GM11168 (cell line): Measurements from ENCODE around the gene RAB39A.
"Not testable (repeated sequence)": the region's sequence is repeated elsewhere in the genome, so short reads cannot be mapped to it uniquely, and the experiment has no call there.

ENCODE experiments used
- in situ Hi-C: fragments of 300-500 bp; cut with MboI; formaldehyde crosslinking; loops from one replicate; pipeline ENCODE4 v1.12.0; 2022; ENCODE audit warnings: low sequenced_read_pairs; ENCODE audit not compliant: unreplicated experiment

The RAB39A gene, protein sequence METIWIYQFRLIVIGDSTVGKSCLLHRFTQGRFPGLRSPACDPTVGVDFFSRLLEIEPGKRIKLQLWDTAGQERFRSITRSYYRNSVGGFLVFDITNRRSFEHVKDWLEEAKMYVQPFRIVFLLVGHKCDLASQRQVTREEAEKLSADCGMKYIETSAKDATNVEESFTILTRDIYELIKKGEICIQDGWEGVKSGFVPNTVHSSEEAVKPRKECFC

GRCh38 chr11:107928046-107928766, at the start of gene RAB39A:
Gene RAB39A (plus strand): TSS chr11:107928448. CDS start chr11:107928569, 121 bp downstream.
- in situ Hi-C loops: no loop called here

DNA sequence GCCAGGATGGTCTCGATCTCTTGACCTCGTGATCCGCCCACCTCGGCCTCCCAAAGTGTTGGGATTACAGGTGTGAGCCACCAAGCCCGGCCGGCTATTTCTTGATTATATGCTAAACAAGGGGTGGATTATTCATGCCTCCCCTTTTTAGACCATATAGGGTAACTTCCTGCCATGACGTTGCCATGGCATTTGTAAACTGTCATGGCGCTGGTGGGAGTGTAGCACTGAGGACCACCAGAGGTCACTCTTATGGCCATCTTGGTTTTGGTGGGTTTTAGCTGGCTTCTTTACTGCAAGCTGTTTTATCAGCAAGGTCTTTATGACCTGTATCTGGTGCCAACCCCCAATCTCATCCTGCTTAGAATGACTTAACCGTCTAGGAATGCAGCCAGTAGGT, 46.8 kb upstream of the RAB39A start:
- in situ Hi-C loops: not testable (repeated sequence)

DNA sequence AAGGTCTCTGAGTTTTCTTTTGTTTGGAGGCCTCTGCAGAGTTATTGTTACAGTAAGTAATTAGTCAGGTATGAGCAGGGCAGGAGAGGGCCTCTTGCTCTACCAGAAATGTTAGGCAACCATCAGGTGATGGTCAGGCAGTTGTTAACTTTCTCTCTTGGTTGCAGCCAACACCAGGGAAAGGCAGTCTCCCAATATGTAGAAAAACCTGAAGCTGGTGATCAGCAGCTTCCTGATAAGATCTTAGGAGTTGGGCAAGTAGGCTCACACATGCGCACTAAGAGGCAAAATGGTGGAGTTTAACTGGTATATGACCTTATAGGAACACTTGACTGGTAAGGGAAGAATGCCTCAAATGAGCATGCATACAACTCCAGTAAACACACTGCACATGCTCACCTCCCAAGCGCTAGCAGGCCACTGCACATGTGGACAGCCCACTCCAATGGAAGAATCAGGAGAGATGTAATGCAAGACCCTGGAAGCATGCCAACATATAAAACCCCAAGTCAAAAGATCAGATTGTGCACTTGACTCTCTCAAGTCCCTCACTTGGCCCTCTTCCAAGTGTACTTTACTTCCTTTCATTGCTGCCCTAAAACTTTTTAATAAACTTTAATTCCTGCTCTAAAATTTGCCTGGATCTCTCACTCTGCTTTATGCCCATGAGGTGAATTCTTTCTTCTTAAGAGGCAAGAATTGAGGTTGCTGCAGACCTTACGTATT, 46.0 kb upstream of the RAB39A start:
- in situ Hi-C loops: no loop called here

GRCh38 chr11:107898270-107898669, 30.0 kb upstream of the RAB39A start:
- in situ Hi-C loops: no loop called here

- in situ Hi-C loops: no loop called here
Observed at GRCh38 chr11:107908211-107908610, 20.0 kb upstream of the RAB39A start.

- in situ Hi-C loops: not testable (repeated sequence)
Observed at GRCh38 chr11:107912415-107912814, 15.8 kb upstream of the RAB39A start.

GRCh38 chr11:107915229-107915628, 13.0 kb upstream of the RAB39A start:
- in situ Hi-C loops: no loop called here

DNA sequence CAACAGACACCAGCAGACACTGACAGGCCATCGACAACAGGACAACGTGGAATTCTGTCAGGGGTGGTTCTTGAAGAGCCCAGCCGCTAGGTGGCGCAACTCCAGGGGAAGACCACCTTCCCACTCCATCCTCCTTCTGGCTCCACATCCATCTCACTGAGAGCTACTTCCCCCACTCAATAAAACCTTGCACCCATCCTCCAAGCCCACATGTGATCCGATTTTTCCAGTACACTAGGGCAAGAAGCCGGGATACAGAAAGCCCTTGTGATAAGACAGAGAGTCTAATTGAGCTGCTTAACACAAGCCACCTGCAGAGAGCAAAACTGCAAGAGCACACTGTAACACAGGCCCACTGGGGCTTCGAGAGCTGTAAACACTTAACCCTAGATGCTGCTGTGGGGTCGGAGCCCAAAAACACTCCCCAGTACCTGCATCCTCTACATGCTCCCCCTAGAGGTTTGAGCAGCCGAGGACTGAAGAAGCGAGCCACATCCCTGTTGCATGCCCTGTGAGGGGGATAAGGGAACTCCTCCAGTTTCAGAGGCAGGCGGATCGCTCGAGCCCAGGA, 11.5 kb upstream of the RAB39A start:
- in situ Hi-C loops: no loop called here

GRCh38 chr11:107921997-107922396, 6.3 kb upstream of the RAB39A start:
- in situ Hi-C loops: no loop called here

- in situ Hi-C loops: not testable (repeated sequence)
Observed at GRCh38 chr11:107923519-107923918, 4.7 kb upstream of the RAB39A start.

DNA sequence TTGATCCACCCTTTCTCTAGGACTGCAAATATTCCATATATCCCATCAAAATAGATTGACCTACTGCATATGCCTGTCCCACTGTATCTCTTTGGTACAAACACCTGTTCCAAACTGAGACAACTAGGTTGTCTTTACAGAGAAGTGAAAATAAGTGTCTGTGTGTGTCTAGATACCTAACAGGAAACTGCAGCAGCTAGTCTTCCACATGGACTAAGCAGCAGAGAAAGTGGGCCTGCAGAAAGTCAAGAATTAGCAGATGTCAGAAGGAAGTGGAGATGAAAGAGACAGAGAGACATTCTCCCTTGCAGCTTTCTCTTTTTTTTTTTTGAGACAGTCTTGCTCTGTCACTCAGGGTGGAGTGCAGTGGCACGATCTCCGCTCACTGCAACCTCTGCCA, 3.9 kb upstream of the RAB39A start:
- in situ Hi-C loops: no loop called here

DNA sequence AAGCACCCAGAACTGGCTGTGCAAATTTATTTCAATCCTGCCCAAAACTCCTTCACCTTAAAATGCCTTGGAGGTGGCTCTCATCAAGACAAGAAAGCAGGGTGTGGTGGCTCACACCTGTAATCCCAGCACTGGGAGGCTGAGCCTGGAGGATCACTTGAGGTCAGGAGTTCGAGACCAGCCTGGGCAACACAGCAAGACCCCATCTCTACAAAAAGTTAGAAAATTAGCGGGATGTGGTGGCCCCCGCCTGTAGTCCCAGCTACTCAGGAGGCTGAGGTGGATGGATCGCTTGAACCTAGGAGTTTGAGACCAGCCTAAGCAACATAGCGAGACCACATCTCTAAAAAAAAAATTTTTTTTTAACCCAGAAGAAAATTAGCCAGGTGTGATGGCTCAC, 689 bp upstream of the RAB39A start:
- in situ Hi-C loops: no loop called here

DNA sequence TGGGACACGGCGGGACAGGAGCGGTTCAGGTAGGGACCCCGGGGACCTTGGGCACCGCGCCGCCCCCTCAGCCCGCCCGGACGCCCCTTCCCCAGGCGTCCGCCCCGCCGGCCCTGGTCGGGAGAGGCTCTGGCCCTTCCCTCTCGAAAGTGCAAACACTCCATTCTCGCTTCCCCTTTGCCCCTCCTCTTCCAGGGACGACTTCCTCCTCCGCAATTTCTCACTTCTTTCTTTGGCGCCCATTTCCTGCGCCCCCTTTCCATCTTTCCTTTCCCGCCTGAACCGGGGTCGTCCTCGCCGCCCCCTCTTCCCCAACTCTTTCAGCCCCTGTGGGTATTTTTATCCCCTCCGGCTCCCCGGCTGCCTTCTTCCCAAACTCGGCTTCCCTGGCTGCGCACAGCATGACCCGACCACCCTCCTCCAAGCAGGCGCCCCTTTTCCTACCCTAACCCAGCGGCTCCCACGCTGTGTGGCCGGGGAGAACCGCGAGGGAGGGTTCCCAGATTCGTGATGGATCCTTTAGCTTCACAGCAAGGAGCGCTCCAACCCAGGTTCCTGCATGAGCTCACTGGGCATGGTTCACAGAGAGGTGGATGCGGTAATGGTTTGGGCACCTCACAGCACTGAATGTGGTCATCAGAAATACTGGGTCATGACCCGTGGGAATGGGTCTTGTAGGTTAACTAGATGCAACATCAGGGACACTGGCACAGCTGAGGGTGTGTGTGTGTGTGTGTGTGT, 689 bp downstream of the RAB39A start:
- in situ Hi-C loops: no loop called here

GRCh38 chr11:107929611-107930200, 1.5 kb downstream of the RAB39A start:
- in situ Hi-C loops: no loop called here

- in situ Hi-C loops: no loop called here
Observed at GRCh38 chr11:107931206-107931605, 3.0 kb downstream of the RAB39A start.

GRCh38 chr11:107947904-107948303, 19.7 kb downstream of the RAB39A start:
- in situ Hi-C loops: no loop called here

- in situ Hi-C loops: not testable (repeated sequence)
Observed at GRCh38 chr11:107948328-107948727, 20.1 kb downstream of the RAB39A start.

DNA sequence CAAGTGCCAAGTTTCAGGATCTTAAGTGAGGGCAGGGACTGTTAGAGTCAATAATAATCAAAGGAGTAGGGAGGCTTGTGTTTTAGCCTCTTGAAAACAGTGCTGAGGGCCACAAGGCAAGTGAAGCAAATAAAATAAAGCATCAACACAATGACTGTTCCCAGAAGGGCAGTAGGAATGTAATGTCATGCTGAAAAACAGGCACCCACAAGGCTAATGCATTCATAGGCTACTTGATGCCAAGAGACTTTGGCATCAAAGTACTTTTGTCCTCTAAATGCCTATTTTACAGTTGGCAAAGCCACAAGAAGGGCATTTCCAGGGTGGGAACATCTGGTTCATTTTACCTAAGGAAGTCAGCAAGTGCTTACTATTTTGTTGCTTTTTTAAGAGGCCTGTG, 22.9 kb downstream of the RAB39A start:
- in situ Hi-C loops: no loop called here

GRCh38 chr11:107953446-107953845, 25.2 kb downstream of the RAB39A start:
- in situ Hi-C loops: no loop called here

DNA sequence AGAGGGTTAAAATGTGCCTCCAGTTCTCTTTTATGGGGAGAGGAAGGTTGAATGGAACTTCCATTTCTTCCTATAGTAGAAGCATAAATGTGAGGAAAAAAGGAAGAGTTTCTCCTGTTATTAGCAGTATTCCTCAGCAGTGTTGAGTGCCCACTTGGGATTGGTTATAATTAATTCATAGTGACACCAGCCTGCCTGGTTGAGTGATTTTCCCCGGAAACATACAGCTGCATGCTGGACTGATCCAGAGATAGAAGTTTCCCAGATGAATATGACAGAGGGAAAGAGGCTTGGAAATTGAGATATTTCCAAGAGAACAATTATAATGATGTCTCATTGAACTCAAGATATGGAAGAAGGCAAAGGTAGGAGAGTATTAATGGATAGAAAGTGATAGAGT, 28.3 kb downstream of the RAB39A start:
- in situ Hi-C loops: no loop called here
